CD4-positive, alpha-beta T cell treated with Interleukin-4 for 1 hour (primary cell): ENCODE results near the gene GNLY.
A peak's percentile ranks its signal among the peaks of the same experiment; 100 is the strongest.

ENCODE experiments used
- DNase-seq, 2 donors: peaks; one replicate each; pipeline ENCODE4 v3.0.0-alpha.2; 2020 to 2022

GNLY gene

GRCh38 chr2:85748039-85748734 lies 54.0 kb downstream of the GNLY start:
- peak in 1 of 2 donors; percentile 15 for DNase-seq
